ENCODE measurements around the gene CLNS1A. TPM values are rescaled to one million over a fixed set of nuclear protein-coding genes. Genes with fewer than 3 reads are reported as not detected.

Gene CLNS1A
- total RNA-seq, 1 donor from 2014 or later: 41.3 TPM

Other genes starting within 250 kb of the CLNS1A start
- 8.8 TPM for gene PAK1, start 163.7 kb downstream of the CLNS1A start, total RNA-seq
- gene AQP11, start 47.8 kb downstream of the CLNS1A start, total RNA-seq: 13.1 TPM
- gene RSF1, start 182.9 kb upstream of the CLNS1A start, total RNA-seq: 19.9 TPM
- gene AAMDC, start 183.3 kb upstream of the CLNS1A start, total RNA-seq: 18.5 TPM